Measurements from ENCODE around the gene ARHGAP42.

DNA sequence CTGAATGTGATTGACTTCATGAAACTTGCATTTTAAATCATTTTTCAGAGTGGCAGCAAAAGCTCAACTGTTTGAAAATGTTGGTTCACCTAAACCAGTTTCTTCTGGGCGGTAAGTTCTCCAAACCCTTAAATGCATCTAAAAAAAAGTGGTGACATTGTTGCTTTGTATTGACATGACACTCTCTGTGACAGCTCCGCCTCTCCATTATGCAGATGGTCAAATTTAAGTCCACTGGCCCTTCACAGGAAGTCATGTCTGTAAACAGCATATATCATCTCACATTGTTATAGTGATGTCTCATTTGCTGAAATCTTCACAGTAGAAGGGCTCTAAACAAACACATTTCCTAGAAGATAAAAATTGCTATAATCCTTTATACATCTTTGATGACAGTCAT is 291.9 kb downstream of the ARHGAP42 start:
- TF ChIP-seq, protein P1, sequence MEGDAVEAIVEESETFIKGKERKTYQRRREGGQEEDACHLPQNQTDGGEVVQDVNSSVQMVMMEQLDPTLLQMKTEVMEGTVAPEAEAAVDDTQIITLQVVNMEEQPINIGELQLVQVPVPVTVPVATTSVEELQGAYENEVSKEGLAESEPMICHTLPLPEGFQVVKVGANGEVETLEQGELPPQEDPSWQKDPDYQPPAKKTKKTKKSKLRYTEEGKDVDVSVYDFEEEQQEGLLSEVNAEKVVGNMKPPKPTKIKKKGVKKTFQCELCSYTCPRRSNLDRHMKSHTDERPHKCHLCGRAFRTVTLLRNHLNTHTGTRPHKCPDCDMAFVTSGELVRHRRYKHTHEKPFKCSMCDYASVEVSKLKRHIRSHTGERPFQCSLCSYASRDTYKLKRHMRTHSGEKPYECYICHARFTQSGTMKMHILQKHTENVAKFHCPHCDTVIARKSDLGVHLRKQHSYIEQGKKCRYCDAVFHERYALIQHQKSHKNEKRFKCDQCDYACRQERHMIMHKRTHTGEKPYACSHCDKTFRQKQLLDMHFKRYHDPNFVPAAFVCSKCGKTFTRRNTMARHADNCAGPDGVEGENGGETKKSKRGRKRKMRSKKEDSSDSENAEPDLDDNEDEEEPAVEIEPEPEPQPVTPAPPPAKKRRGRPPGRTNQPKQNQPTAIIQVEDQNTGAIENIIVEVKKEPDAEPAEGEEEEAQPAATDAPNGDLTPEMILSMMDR (IDR thresholded peaks at IDR 0.05), result no peak
- TF ChIP-seq POLR2A (IDR thresholded peaks at IDR 0.05), result no peak
